ENCODE results near the gene GNA12.

GRCh38 chr7:2802101-2802500 is 42.0 kb downstream of the GNA12 start:
- TF ChIP-seq POLR2AphosphoS5 (IDR thresholded peaks at IDR 0.05; ENCODE audit: low read depth) = no peak
- no peak for TF ChIP-seq CTCF (IDR thresholded peaks at IDR 0.05; ENCODE audit: insufficient read depth, low read length)
- no peak for TF ChIP-seq SPI1 (IDR thresholded peaks at IDR 0.05; ENCODE audit: borderline replicate concordance, low read depth)

Data from HL-60 (cell line).